Endothelial cell of umbilical vein (primary cell): Measurements from ENCODE around the gene LLPH. TPM values are rescaled to one million over a fixed set of nuclear protein-coding genes. Genes with fewer than 3 reads are reported as not detected.

Experiments used
- BruUV-seq: library from RNA; stranded (reverse); fragments of 400-500 nt; replicated peaks from 2 replicates; lab custom pipeline; 2021; lab: Mats Ljungman, UMichigan
- CTCF ChIA-PET: fragments of 300-600, 350-600 bp; sonication (Branson Sonifier 250); formaldehyde crosslinking; loops from one replicate; lab custom pipeline; 2021; ENCODE audit warnings: antibody characterized with exemption, inconsistent platforms; lab: Charles Lee
- POLR2A ChIA-PET: fragments of 300-600, 350-600 bp; sonication (Branson Sonifier 250); formaldehyde crosslinking; loops from one replicate; lab custom pipeline; 2021; ENCODE audit warnings: antibody characterized with exemption, inconsistent platforms; lab: Charles Lee
- DNase-seq: peaks from one replicate; pipeline ENCODE4 v3.0.0-alpha.2; 2011; ENCODE audit warnings: low read depth, low spot score
- FAIRE-seq: peaks from 2 replicates; lab custom pipeline; 2011; peaks lifted over from hg19 to GRCh38; lab: Jason Lieb, UNC
- H2AFZ ChIP-seq: 2 replicates; pipeline ENCODE4 v1.6.0; 2012; ENCODE audit warnings: low read depth, low read length, control low read depth, inconsistent platforms
- H3K27ac ChIP-seq: 2 replicates; pipeline ENCODE4 v1.5.1; 2011; ENCODE audit warnings: low read depth, mild to moderate bottlenecking, control low read depth, low read length, moderate library complexity; ENCODE audit not compliant: insufficient read depth
- H3K27me3 ChIP-seq, 2 experiments: 2 replicates each; pipeline versions ENCODE4 v1.6.0 to v1.6.1; 2011; ENCODE audit warnings: low read length in 2 of 2, mixed read lengths in 1 of 2; ENCODE audit not compliant: control insufficient read depth in 2 of 2, insufficient read depth in 2 of 2
- H3K36me3 ChIP-seq, 2 experiments: 2 replicates in 1 of 2; 3 replicates in 1 of 2; pipeline ENCODE4 v1.5.1; 2011; ENCODE audit warnings: low read length in 2 of 2, mild to moderate bottlenecking in 1 of 2, moderate library complexity in 1 of 2; ENCODE audit not compliant: control insufficient read depth in 2 of 2, insufficient read depth in 2 of 2; ENCODE audit errors: extremely low read depth in 1 of 2
- H3K4me1 ChIP-seq: 3 replicates; pipeline ENCODE4 v1.5.1; 2011; ENCODE audit warnings: mild to moderate bottlenecking, low read length; ENCODE audit not compliant: control insufficient read depth, insufficient read depth; ENCODE audit errors: extremely low read depth
- H3K4me2 ChIP-seq: 2 replicates; pipeline ENCODE4 v1.6.1; 2011; ENCODE audit warnings: low read length, control low read depth, mixed read lengths; ENCODE audit not compliant: insufficient read depth
- H3K4me3 ChIP-seq, 3 experiments: fragments of 200-600 bp in 1 of 3; sonication (generic), shearing (Covaris generic) in 1 of 3; replicated peaks in 1 of 3; 2 replicates each; pipeline ENCODE4 v1.5.1; 2011 to 2016; ENCODE audit warnings: control low read depth in 3 of 3, low read length in 3 of 3, mild to moderate bottlenecking in 2 of 3, inconsistent platforms in 1 of 3, low read depth in 1 of 3, moderate library complexity in 1 of 3; ENCODE audit not compliant: insufficient read depth in 1 of 3
- H3K79me2 ChIP-seq: 2 replicates; pipeline ENCODE4 v1.6.0; 2012; ENCODE audit warnings: low read length, inconsistent platforms; ENCODE audit not compliant: control insufficient read depth, insufficient read depth
- H3K9ac ChIP-seq: replicated peaks from 2 replicates; pipeline ENCODE3; 2011; ENCODE audit warnings: low read length, control low read depth; ENCODE audit not compliant: insufficient read depth; ENCODE audit errors: extremely low read depth
- H3K9me1 ChIP-seq: replicated peaks from 3 replicates; pipeline ENCODE4 v1.6.0; 2011; ENCODE audit warnings: mild to moderate bottlenecking, low read length; ENCODE audit not compliant: control insufficient read depth, insufficient read depth; ENCODE audit errors: extremely low read depth
- H3K9me3 ChIP-seq: replicated peaks from 2 replicates; pipeline ENCODE4 v1.5.1; 2012; ENCODE audit warnings: low read length, inconsistent platforms; ENCODE audit not compliant: control insufficient read depth, insufficient read depth
- H4K20me1 ChIP-seq: replicated peaks from 2 replicates; pipeline ENCODE3; 2011; ENCODE audit warnings: mild to moderate bottlenecking, low read length; ENCODE audit not compliant: control insufficient read depth, insufficient read depth; ENCODE audit errors: extremely low read depth
- CTCF ChIP-seq, 2 donors: IDR thresholded peaks; 1 replicate in 1 of 2; 2 replicates in 1 of 2; pipeline ENCODE4 v1.5.1; 2011; ENCODE audit warnings: low read length in 2 of 2, mild to moderate bottlenecking in 2 of 2, moderate library complexity in 2 of 2, control low read depth in 1 of 2, inconsistent platforms in 1 of 2, low read depth in 1 of 2; ENCODE audit not compliant: insufficient read depth in 1 of 2; ENCODE audit errors: extremely low read depth in 1 of 2
- EZH2 ChIP-seq: IDR thresholded peaks from 2 replicates; pipeline ENCODE4 v1.6.1; 2012; ENCODE audit warnings: borderline replicate concordance, low read depth, mild to moderate bottlenecking, moderate library complexity, low read length, inconsistent platforms; ENCODE audit not compliant: severe bottlenecking
- FOS ChIP-seq: IDR thresholded peaks from 2 replicates; pipeline ENCODE4 v1.6.1; 2011; ENCODE audit warnings: mild to moderate bottlenecking, low read length, moderate library complexity, borderline replicate concordance; ENCODE audit not compliant: insufficient read depth
- GATA2 ChIP-seq: IDR thresholded peaks from 2 replicates; pipeline ENCODE4 v1.7.0; 2011; ENCODE audit warnings: low read depth, mild to moderate bottlenecking, moderate library complexity, mixed read lengths, low read length; ENCODE audit not compliant: insufficient read length, insufficient read depth
- JUN ChIP-seq: IDR thresholded peaks from 2 replicates; pipeline ENCODE4 v1.6.1; 2011; ENCODE audit warnings: borderline replicate concordance, low read depth; ENCODE audit not compliant: insufficient read length, insufficient read depth
- MAX ChIP-seq: IDR thresholded peaks from 2 replicates; pipeline ENCODE4 v1.6.1; 2011; ENCODE audit not compliant: insufficient read depth, insufficient read length
- MYC ChIP-seq: IDR thresholded peaks from one replicate; pipeline ENCODE4 v1.6.1; 2011; ENCODE audit warnings: mild to moderate bottlenecking, low read depth, low read length
- POLR2A ChIP-seq: IDR thresholded peaks from 2 replicates; pipeline ENCODE4 v1.6.1; 2012; ENCODE audit warnings: low read depth, mild to moderate bottlenecking, control low read depth, low read length
- POLR2AphosphoS5 ChIP-seq: IDR thresholded peaks from 2 replicates; pipeline ENCODE4 v1.6.1; 2012; ENCODE audit warnings: low read depth, mild to moderate bottlenecking, control low read depth, low read length, moderate library complexity; ENCODE audit not compliant: insufficient read depth
- dilution Hi-C: fragments of 300-500 bp; cut with MboI; formaldehyde crosslinking; loops from one replicate; pipeline ENCODE4 v1.15.0; 2019; ENCODE audit warnings: low sequenced_read_pairs; ENCODE audit not compliant: extremely low pct_ligation_motif_present
- intact Hi-C: fragments of 100-400 bp; cut with micrococcal nuclease; formaldehyde crosslinking; loops from one replicate; pipeline ENCODE4 v1.10.0; 2022
- polyA plus RNA-seq, 4 experiments: library from polyadenylated mRNA; depleted of rRNA in 3 of 4; stranded (reverse) in 3 of 4; unstranded in 1 of 4; fragments of >200 nt; gene quantifications; 2 replicates each; pipeline versions ENCODE4 v1.2.1 to v1.2.3, GENCODE V29; 2011 to 2012; ENCODE audit warnings: missing spikeins in 1 of 4
- total RNA-seq: library from RNA; stranded (reverse); gene quantifications from 2 replicates; pipeline ENCODE4 v1.2.3, GENCODE V29; 2021

The LLPH gene
- total and polyA plus RNA-seq, 2 donors (not counting 3 experiments of a cell fraction or from before 2014, with no cell fraction given): 4.0 to 34.0 TPM

- CTCF ChIA-PET: interaction anchor here (2.1 kb wide), 1 partner anchor 14 kb away, joined by 4 read pairs; no protein-coding TSS in a partner anchor
- DNase-seq (no peak), FAIRE-seq (no peak)
- H3K4me1 ChIP-seq: no peaks in the 10 kb centered on the region
- dilution Hi-C loops: no loop called here
- H3K9ac ChIP-seq: no peak overlapping the region
- H3K4me3 ChIP-seq: no peak overlapping the region
- no peaks in the 10 kb centered on the region for H3K9me3 ChIP-seq
- H3K27me3 ChIP-seq: peaks cover 0 to 2% of the 10 kb centered on the region in 2 experiments
- POLR2A ChIA-PET: no interaction called here
- H2AFZ ChIP-seq: no peak overlapping the region
- H3K9me1 ChIP-seq: no peaks in the 10 kb centered on the region
- no peaks in the 10 kb centered on the region for H3K36me3 ChIP-seq
- no peak overlapping the region for H3K4me2 ChIP-seq
- TF ChIP-seq POLR2AphosphoS5 (no peak), GATA2 (no peak), MYC (no peak), MAX (no peak), FOS (no peak), POLR2A (no peak), JUN (no peak), CTCF (IDR thresholded peaks at IDR 0.05; ENCODE audit: extremely low read depth in 1 of 2, insufficient read depth in 1 of 2, low read depth in 1 of 2, low read length in 2 of 2) (no peak), EZH2 (no peak)
- H3K79me2 ChIP-seq: no peaks in the 10 kb centered on the region
- H4K20me1 ChIP-seq: no peaks in the 10 kb centered on the region
- H3K27ac ChIP-seq: no peak overlapping the region
- intact Hi-C loops: no loop called here
- BruUV-seq: no TSS peak
These were observed 59.0 kb downstream of the LLPH start for GRCh38 chr12:66071549-66071948.
